Islet of Langerhans (tissue), 1 donor: ENCODE measurements around the gene CHRNB2.
A peak's percentile ranks its signal among the peaks of the same experiment; 100 is the strongest.
"Not testable (repeated sequence)": the region's sequence is repeated elsewhere in the genome, so short reads cannot be mapped to it uniquely, and the experiment has no call there.

ENCODE experiments used
- FAIRE-seq: peaks from one replicate; lab custom pipeline; 2011; peaks lifted over from hg19 to GRCh38; lab: Jason Lieb, UNC

The CHRNB2 gene

DNA sequence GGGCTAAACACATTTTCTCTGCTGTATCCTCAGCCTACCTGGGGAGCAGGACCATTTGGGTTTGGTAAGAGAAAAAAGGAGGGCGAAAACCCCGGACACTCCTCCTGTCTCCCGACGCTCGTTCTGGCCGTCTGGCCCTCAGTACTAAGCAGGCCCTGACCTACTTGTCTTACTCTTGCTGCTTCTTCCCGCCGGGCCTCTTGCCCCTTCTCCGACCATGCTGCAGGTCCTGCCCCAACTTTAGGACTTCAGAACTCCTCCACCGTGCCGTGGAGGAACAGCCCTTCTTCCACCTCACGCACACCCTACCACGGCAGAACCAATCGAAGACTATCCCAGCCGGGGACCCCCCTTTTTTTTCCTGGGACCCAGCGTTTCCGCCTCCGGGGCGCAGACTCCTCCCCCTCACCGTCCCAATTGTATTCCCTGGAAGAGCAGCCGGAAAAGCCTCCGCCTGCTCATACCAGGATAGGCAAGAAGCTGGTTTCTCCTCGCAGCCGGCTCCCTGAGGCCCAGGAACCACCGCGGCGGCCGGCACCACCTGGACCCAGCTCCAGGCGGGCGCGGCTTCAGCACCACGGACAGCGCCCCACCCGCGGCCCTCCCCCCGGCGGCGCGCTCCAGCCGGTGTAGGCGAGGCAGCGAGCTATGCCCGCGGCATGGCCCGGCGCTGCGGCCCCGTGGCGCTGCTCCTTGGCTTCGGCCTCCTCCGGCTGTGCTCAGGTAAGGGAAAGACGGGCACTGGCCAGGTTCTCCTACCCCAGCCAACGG lies at the start of gene CHRNB2:
TSS of gene CHRNB2 (plus strand) at position 393 of the 771 bp plus-strand sequence. CDS start at position 660, 267 bp downstream.
- no peak for FAIRE-seq

DNA sequence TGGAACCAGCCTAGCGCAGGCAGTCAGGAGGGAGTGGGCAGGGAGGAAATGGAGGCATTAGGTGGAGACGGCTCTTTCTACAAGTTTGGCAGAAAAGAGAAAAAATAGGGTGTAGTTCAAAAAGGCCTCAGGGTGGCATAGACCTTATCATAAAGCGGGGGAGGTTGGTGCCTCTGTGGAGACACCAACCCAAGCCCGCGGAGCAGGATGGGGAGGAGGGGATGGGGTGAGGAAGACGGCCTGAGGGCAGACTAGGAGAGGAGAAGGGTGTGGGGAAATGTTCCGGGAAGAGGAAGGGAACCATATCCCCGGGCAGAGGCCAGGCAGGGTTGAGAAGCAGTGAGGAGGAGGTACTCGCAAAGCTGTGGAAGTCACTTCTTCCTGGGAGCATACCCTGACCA lies 48.0 kb upstream of the CHRNB2 start:
- no peak for FAIRE-seq

DNA sequence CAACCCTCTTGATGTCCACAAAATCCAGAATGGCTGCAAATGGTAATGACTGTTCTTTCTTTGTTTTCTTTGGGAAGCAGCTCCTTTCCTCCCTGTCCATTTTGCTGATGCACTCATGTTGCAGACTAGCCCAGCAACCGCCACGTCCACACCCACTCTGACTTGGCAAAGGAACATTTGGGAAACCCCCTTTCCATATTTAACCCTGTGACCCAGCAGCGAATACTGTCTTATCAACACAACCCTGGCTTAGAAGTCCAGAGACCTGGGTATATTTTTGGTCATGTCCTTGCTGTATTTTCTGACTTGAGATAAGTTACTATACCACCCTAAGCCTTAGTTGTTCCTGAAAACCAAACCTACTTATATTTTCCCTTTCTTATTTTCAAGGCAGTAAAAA lies 47.2 kb upstream of the CHRNB2 start:
- FAIRE-seq, result no peak

DNA sequence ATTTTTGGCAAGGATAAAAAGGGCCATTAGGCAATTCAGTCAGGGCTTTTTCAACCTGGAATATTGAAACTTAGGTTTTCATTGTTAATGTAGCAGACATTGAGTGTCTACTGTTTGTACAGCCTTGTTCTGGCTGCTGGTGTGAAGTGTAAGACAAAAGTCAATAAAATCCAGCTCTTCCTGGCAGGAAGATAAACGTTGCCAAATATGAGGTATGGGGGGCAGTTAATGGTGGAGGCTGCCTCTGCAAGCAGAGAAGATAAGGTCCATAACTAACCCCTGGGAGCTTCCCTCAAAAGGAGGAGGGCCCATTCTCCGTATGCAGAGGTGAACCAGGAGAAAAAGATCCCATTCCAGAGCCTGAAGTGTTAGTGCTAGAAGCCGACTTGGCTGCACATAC lies 45.9 kb upstream of the CHRNB2 start:
- no peak for FAIRE-seq

DNA sequence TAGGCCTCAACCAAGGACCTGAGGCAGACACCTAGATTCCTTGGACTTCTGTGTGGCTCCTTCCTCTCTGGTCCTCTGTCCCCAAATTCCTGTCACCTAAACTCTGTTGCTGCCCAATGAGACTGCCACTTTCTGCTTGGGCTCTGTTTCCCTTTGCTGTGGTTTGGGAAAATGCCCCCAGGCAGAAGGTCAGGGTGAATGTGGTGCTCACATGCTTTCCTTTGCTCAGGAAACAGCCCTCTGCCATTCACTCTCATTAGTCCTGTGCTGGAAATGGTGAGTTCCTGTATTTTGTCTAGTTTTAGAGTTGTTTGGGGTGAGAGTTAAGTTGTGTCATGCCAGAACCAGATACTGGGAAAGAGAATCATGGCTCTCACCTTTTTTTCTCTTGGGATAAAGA lies 42.7 kb upstream of the CHRNB2 start:
- FAIRE-seq, result no peak

- no peak for FAIRE-seq
These were observed 40.4 kb upstream of the CHRNB2 start for GRCh38 chr1:154527192-154527591.

- FAIRE-seq, result no peak
These were observed 38.3 kb upstream of the CHRNB2 start for GRCh38 chr1:154529308-154529707.

DNA sequence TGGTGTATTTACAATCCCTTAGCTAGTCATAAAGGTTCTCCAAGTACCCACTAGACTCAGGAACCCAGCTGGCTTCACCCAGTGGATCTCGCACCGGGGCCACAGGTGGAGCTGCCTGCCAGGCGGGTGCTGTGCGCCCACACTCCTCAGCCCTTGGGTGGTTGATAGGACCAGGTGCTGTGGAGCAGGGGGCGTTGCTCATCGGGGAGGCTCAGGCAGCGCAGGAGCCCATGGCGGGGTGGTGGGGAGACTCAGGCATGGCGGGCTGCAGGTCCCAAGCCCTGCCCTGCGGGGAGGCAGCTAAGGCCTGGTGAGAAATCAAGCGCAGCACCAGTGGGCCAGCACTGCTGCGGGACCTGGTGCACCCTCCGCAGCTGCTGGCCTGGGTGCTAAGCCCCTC lies 35.6 kb upstream of the CHRNB2 start:
- not testable (repeated sequence) for FAIRE-seq

DNA sequence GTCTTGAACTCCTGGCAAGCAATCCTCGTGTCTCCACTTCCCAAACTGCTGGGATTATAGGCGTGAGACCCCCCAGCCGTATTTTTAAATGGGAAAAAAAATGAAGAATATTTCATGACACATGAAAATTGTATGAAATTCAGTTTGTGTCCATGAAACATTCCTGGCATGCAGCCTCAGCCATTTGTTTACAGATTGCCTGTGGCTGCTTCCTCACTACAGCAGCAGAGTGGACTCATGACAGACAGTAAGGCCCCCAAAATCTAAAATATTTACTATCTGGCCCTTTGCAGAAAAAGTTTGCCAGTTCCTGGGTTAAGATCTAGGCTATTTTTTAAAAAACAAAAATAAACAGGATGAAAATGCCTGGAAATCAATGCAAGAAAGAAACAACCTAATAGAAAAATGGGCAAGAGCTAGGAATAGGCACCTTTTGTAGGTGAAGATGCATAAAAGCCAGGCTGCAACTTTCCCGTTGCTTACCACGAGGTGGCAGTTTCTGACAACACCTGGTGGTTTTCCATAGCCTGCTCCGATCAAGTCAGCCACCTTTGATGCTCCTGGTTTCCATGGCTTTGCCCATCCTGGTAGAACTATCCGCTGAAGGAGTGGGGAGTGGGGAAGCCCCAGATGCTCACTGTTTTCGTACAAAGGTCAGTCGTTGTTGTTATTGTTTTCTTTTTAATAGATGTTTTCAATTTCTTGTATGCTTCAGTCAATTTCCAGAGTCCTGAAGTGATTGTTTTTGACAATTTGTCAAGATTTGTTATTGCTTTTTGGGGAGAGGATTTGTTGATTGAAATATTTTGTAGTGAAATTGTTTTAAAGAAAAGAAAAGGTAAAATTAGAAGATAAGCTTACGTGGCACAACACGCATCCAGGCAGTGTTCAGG lies 33.4 kb upstream of the CHRNB2 start:
- FAIRE-seq, result peak; percentile 47

GRCh38 chr1:154536570-154536969 lies 31.0 kb upstream of the CHRNB2 start:
- FAIRE-seq, result no peak

GRCh38 chr1:154539486-154540483 lies 27.8 kb upstream of the CHRNB2 start:
- no peak for FAIRE-seq

DNA sequence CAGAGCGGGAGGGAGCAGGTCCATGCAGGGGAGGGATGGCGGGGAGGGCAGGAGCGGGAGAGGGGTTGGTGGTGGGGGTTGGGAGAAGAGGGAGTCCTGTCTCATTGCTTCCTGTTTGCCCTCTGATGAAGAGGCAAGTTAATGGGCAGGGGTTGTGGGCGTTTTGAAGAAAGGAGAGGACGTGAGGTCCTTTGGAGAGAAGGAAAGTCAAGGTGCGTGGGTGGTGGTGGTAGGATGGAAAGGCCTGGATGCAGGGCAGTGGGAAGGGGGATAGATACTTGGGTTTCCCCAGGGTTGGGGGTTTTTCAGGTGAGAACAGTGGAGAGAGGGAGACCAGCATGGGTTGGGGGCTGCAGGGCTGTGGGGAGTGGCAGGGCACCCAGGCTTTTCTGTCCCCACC lies 26.3 kb upstream of the CHRNB2 start:
- FAIRE-seq, result no peak

- no peak for FAIRE-seq
These were observed 21.1 kb upstream of the CHRNB2 start for GRCh38 chr1:154546264-154547063.

- FAIRE-seq, result no peak
These were observed 20.4 kb upstream of the CHRNB2 start for GRCh38 chr1:154547105-154547732.

- no peak for FAIRE-seq
These were observed 19.6 kb upstream of the CHRNB2 start for GRCh38 chr1:154548028-154548427.

GRCh38 chr1:154549202-154549770 lies 18.3 kb upstream of the CHRNB2 start:
- no peak for FAIRE-seq

- FAIRE-seq, result no peak
These were observed 17.5 kb upstream of the CHRNB2 start for GRCh38 chr1:154550070-154550469.

- FAIRE-seq, result no peak
These were observed 16.9 kb upstream of the CHRNB2 start for GRCh38 chr1:154550657-154551056.

GRCh38 chr1:154551474-154551873 lies 16.1 kb upstream of the CHRNB2 start:
- no peak for FAIRE-seq

- no peak for FAIRE-seq
These were observed 15.5 kb upstream of the CHRNB2 start for GRCh38 chr1:154552036-154552435.
